ENCODE measurements around the gene SAA4. TPM values are rescaled to one million over a fixed set of nuclear protein-coding genes. Genes with fewer than 3 reads are reported as not detected.

The SAA4 gene
- total RNA-seq, 1 donor from 2014 or later: not detected

- Mint-ChIP-seq H3K36me3 (ENCODE audit: unreplicated experiment) (no peaks in the 10 kb centered on the region), H3K27ac (ENCODE audit: unreplicated experiment) (no peak overlapping the region), H3K9me3 (ENCODE audit: unreplicated experiment) (no peaks in the 10 kb centered on the region), H3K27me3 (ENCODE audit: unreplicated experiment) (no peaks in the 10 kb centered on the region), H3K4me1 (ENCODE audit: low read depth, unreplicated experiment) (peaks cover 3% of the 10 kb centered on the region), H3K4me3 (ENCODE audit: unreplicated experiment) (no peak overlapping the region)
- DNase-seq: no peak
- TF ChIP-seq CTCF (IDR thresholded peaks at IDR 0.05; ENCODE audit: partially characterized antibody, unreplicated experiment): no peak
Measured at GRCh38 chr11:18230859-18231258, 5.7 kb downstream of the SAA4 start.

- H3K27ac Mint-ChIP-seq (ENCODE audit: unreplicated experiment): no peak overlapping the region
- no peaks in the 10 kb centered on the region for H3K27me3 Mint-ChIP-seq (ENCODE audit: unreplicated experiment)
- no peaks in the 10 kb centered on the region for H3K9me3 Mint-ChIP-seq (ENCODE audit: unreplicated experiment)
- H3K36me3 Mint-ChIP-seq (ENCODE audit: unreplicated experiment): no peaks in the 10 kb centered on the region
- no peaks in the 10 kb centered on the region for H3K4me1 Mint-ChIP-seq (ENCODE audit: low read depth, unreplicated experiment)
- DNase-seq: no peak
- TF ChIP-seq CTCF (IDR thresholded peaks at IDR 0.05; ENCODE audit: partially characterized antibody, unreplicated experiment): no peak
- H3K4me3 Mint-ChIP-seq (ENCODE audit: unreplicated experiment): no peak overlapping the region
Measured at GRCh38 chr11:18229501-18229900, 7.1 kb downstream of the SAA4 start.

DNA sequence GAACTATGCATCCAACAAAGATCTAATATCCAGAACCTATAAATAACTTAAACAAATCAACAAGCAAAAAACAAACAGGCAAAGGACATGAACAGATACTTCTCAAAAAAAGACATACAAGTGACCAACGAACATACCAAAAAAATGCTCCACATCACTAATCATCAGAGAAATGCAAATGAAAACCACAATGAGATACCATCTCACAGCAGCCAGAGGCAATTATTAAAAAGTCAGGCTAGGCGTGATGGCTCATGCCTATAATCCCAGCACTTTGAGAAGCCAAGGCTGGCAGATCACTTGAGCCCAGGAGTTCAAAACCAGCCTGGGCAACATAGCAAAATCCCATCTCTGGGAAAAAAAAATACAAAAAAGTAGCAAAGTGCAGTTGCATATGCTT, 10.7 kb downstream of the SAA4 start:
- Mint-ChIP-seq H3K4me3 (ENCODE audit: unreplicated experiment) (no peak overlapping the region), H3K9me3 (ENCODE audit: unreplicated experiment) (peaks cover 3% of the 10 kb centered on the region), H3K36me3 (ENCODE audit: unreplicated experiment) (no peaks in the 10 kb centered on the region), H3K27me3 (ENCODE audit: unreplicated experiment) (peaks cover 2% of the 10 kb centered on the region), H3K4me1 (ENCODE audit: low read depth, unreplicated experiment) (no peaks in the 10 kb centered on the region), H3K27ac (ENCODE audit: unreplicated experiment) (no peak overlapping the region)
- DNase-seq: no peak
- no peak for TF ChIP-seq CTCF (IDR thresholded peaks at IDR 0.05; ENCODE audit: partially characterized antibody, unreplicated experiment)

GRCh38 chr11:18223591-18224387, 12.8 kb downstream of the SAA4 start:
- DNase-seq: no peak
- H3K9me3 Mint-ChIP-seq (ENCODE audit: unreplicated experiment): peaks cover 7% of the 10 kb centered on the region
- no peaks in the 10 kb centered on the region for H3K4me1 Mint-ChIP-seq (ENCODE audit: low read depth, unreplicated experiment)
- no peak for TF ChIP-seq CTCF (IDR thresholded peaks at IDR 0.05; ENCODE audit: partially characterized antibody, unreplicated experiment)
- H3K4me3 Mint-ChIP-seq (ENCODE audit: unreplicated experiment): no peak overlapping the region
- H3K27ac Mint-ChIP-seq (ENCODE audit: unreplicated experiment): no peak overlapping the region
- peaks cover 2% of the 10 kb centered on the region for H3K27me3 Mint-ChIP-seq (ENCODE audit: unreplicated experiment)
- H3K36me3 Mint-ChIP-seq (ENCODE audit: unreplicated experiment): peaks cover 4% of the 10 kb centered on the region

DNA sequence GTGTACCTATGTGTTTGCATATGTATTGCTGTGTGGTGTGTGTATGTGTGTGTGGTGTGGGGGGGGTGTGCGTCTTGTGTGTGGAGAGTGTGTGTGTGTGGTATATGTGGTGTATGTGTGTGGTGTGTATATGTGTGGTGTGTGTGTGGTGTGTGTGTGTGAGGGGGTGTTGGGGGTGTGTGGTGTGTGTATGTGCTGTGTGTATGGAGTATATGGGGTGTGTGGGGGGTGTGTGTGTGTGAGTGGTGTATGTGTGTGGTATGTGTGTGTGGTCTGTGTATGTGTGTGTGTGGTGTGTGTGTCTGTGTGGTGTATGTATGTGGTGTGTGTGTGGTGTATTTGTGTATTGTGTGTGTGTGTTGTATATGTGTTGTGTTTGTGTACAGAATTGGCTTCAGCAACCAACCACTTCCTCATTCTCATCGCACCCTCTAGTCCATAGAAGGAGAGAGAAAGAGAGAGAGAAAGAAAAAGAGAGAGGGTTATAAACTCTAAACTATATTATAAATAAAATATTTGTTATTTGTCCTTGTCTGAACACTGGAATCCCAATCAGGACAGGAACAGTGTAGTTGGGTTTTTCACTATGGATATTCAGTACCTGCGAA, 13.7 kb downstream of the SAA4 start:
- Mint-ChIP-seq H3K36me3 (ENCODE audit: unreplicated experiment) (peaks cover 4% of the 10 kb centered on the region), H3K27ac (ENCODE audit: unreplicated experiment) (no peak overlapping the region), H3K27me3 (ENCODE audit: unreplicated experiment) (peaks cover 2% of the 10 kb centered on the region), H3K9me3 (ENCODE audit: unreplicated experiment) (peaks cover 7% of the 10 kb centered on the region), H3K4me1 (ENCODE audit: low read depth, unreplicated experiment) (no peaks in the 10 kb centered on the region), H3K4me3 (ENCODE audit: unreplicated experiment) (no peak overlapping the region)
- DNase-seq: no peak
- TF ChIP-seq CTCF (IDR thresholded peaks at IDR 0.05; ENCODE audit: partially characterized antibody, unreplicated experiment): no peak

Data from glutamatergic neuron (in vitro differentiated cells).